Activated naive CD4-positive, alpha-beta T cell treated with anti-CD3 and anti-CD28 coated beads, Interleukin-2, amount 10 ng/mL, durations not matched to agents 7 days and 5 days (primary cell): ENCODE data around the gene TMEM25.

Experiments
- CTCF ChIA-PET: fragments of 350-600 bp; sonication (Branson Sonifier 250); formaldehyde crosslinking; loops from one replicate; lab custom pipeline; 2021; ENCODE audit warnings: antibody characterized with exemption; lab: Charles Lee
- DNase-seq: peaks from one replicate; pipeline ENCODE4 v3.0.0-alpha.2; 2020
- H3K27ac Mint-ChIP-seq: one replicate; pipeline ENCODE4 v1.8.0; 2021; ENCODE audit warnings: mild to moderate bottlenecking, moderate library complexity, mixed read lengths
- H3K27me3 Mint-ChIP-seq: one replicate; pipeline ENCODE4 v1.8.0; 2021; ENCODE audit warnings: mild to moderate bottlenecking, mixed read lengths
- H3K36me3 Mint-ChIP-seq: one replicate; pipeline ENCODE4 v1.8.0; 2021; ENCODE audit warnings: mixed read lengths
- H3K4me1 Mint-ChIP-seq: one replicate; pipeline ENCODE4 v1.8.0; 2021; ENCODE audit warnings: mixed read lengths
- H3K4me3 Mint-ChIP-seq: one replicate; pipeline ENCODE4 v1.8.0; 2021; ENCODE audit warnings: mild to moderate bottlenecking, moderate library complexity, mixed read lengths
- H3K9me3 Mint-ChIP-seq: one replicate; pipeline ENCODE4 v1.8.0; 2021; ENCODE audit warnings: mixed read lengths

The TMEM25 gene

GRCh38 chr11:118581057-118581456 lies 50.1 kb downstream of the TMEM25 start:
- CTCF ChIA-PET, result interaction anchor here (1.1 kb wide), 1 partner anchor 14 kb away, joined by 5 read pairs; no protein-coding TSS in a partner anchor
- H3K4me1 Mint-ChIP-seq, result peaks cover 15% of the 10 kb centered on the region
- DNase-seq, result no peak
- H3K27ac Mint-ChIP-seq, result no peak overlapping the region
- H3K27me3 Mint-ChIP-seq, result no peaks in the 10 kb centered on the region
- peaks cover 45% of the 10 kb centered on the region for H3K36me3 Mint-ChIP-seq
- H3K4me3 Mint-ChIP-seq, result no peak overlapping the region
- no peaks in the 10 kb centered on the region for H3K9me3 Mint-ChIP-seq
